ENCODE results near the gene UBR4.

DNA sequence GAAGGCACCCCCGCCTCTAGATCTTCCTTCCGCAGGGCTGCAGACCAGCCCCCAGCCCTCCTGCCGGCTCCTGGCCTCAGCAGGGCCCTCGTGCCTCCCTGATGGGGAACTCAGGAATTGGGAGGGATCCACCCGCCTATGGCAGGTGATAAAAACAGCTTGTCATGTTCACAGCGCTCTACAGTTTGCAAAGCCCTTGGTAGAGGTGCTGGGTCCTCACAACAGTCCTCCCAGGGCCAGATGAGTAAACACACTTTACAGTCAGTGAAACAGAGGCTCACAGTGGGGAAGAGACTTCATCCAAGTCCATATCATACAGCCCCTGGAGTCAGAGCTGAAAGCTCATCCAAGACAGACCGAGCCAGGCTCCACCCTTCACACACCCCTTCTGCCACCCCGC is 156.6 kb downstream of the UBR4 start:
- TF ChIP-seq POLR2AphosphoS5 (IDR thresholded peaks at IDR 0.05; ENCODE audit: borderline replicate concordance, low read depth, low read length) (no peak), EZH2 (IDR thresholded peaks at IDR 0.05) (no peak)

All from SK-N-MC (cell line).